Activated gamma-delta T cell treated with Interleukin-2 at 50 U/mL for 16 hours (primary cell): ENCODE measurements around the gene CHID1.

Experiments used
- DNase-seq: peaks from one replicate; pipeline ENCODE4 v3.0.0-alpha.2; 2020

CHID1 gene

GRCh38 chr11:883527-883926 lies 27.1 kb downstream of the CHID1 start:
- DNase-seq = no peak

GRCh38 chr11:882596-882995 lies 28.0 kb downstream of the CHID1 start:
- DNase-seq = no peak

GRCh38 chr11:880447-880846 lies 30.2 kb downstream of the CHID1 start:
- DNase-seq = no peak

GRCh38 chr11:877565-877964 lies 33.0 kb downstream of the CHID1 start:
- no peak for DNase-seq

- DNase-seq = no peak
Measured at GRCh38 chr11:876545-876944, 34.1 kb downstream of the CHID1 start.

GRCh38 chr11:875769-876301 lies 34.8 kb downstream of the CHID1 start:
- no peak for DNase-seq

- no peak for DNase-seq
Measured at GRCh38 chr11:875203-875602, 35.4 kb downstream of the CHID1 start.

GRCh38 chr11:873706-874105 lies 36.9 kb downstream of the CHID1 start:
- no peak for DNase-seq

- DNase-seq = no peak
Measured at GRCh38 chr11:872799-873198, 37.8 kb downstream of the CHID1 start.

GRCh38 chr11:871472-871871 lies 39.1 kb downstream of the CHID1 start:
- no peak for DNase-seq

GRCh38 chr11:870418-870817 lies 40.2 kb downstream of the CHID1 start:
- no peak for DNase-seq

- DNase-seq = no peak
Measured at GRCh38 chr11:870127-870413, 40.5 kb downstream of the CHID1 start.

GRCh38 chr11:869399-870126 lies 41.0 kb downstream of the CHID1 start:
- DNase-seq = no peak

- DNase-seq = no peak
Measured at GRCh38 chr11:868802-869201, 41.8 kb downstream of the CHID1 start.

GRCh38 chr11:868394-868793 lies 42.2 kb downstream of the CHID1 start:
- DNase-seq = no peak

GRCh38 chr11:867856-868358 lies 42.7 kb downstream of the CHID1 start:
- no peak for DNase-seq

GRCh38 chr11:866481-866880 lies 44.1 kb downstream of the CHID1 start:
- no peak for DNase-seq

- DNase-seq = no peak
Measured at GRCh38 chr11:865462-866430, 44.9 kb downstream of the CHID1 start.

GRCh38 chr11:864898-865297 lies 45.7 kb downstream of the CHID1 start:
- no peak for DNase-seq

GRCh38 chr11:863910-864827 lies 46.4 kb downstream of the CHID1 start:
- DNase-seq = no peak

- no peak for DNase-seq
Measured at GRCh38 chr11:863023-863909, 47.3 kb downstream of the CHID1 start.

GRCh38 chr11:862696-863022 lies 48.0 kb downstream of the CHID1 start:
- DNase-seq = no peak
